NCI-H748 (cell line): ENCODE data around the gene ITIH3.

Experiments used
- DNase-seq: peaks from one replicate; lab custom pipeline; 2025; ENCODE audit not compliant: unreplicated experiment; lab: John Stamatoyannopoulos, UW

Gene ITIH3

GRCh38 chr3:52793702-52794611 lies 639 bp upstream of the ITIH3 start:
- DNase-seq, result no peak

GRCh38 chr3:52795298-52795900 lies 803 bp downstream of the ITIH3 start:
- no peak for DNase-seq

GRCh38 chr3:52796411-52796810 lies 1.8 kb downstream of the ITIH3 start:
- no peak for DNase-seq

DNA sequence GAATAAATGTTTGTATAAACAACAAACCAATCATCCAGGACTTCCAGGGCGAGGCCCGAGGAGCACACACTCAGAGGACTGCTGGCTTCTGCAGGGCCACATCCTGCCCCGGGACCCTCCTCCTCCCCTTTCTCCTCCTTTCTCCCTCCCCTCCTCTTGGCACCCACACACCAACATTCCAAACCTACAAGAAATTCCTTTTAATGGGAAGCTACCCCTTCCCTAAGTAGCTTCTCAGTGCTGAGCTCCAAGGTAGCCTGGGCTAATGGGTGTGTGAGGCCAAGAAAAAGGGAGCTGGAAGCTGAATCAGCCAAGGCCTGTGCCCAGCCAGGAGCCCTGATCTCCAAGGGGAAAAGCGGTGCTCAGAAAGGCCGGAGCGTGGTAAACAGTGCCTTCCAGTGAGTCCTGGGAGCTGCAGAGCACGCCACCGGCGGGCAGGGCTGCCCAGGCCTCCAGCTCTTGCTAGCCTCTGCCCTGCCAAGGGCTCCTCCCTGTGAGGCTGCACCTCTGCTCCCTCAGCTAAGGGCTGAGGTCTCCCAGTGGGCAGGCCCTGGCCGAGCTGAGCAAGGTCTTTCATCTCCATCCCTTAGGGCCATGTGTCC lies 3.9 kb downstream of the ITIH3 start:
- DNase-seq, result no peak

GRCh38 chr3:52798978-52799476 lies 4.4 kb downstream of the ITIH3 start:
- peak; percentile 12 for DNase-seq

GRCh38 chr3:52800079-52800478 lies 5.5 kb downstream of the ITIH3 start:
- no peak for DNase-seq

GRCh38 chr3:52801839-52802238 lies 7.2 kb downstream of the ITIH3 start:
- no peak for DNase-seq

- DNase-seq, result no peak
These were observed 10.9 kb downstream of the ITIH3 start for GRCh38 chr3:52805270-52806039.

DNA sequence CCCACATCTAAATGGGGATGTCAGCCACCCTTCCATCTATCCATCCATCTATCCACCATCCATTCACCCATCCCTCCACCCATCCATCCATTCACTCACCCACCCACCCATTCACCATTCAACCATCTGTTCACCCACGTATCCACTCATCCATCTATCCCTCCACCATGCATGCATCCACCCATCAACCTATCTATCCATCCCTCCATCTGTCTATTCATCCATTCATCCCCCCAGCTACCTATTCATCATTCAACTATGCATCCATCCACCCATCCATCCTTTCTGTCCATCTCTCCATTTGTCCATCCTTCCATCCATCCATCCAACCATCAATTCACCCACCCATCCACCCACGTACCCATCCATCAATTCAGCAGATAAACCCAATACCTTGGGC lies 14.6 kb downstream of the ITIH3 start:
- DNase-seq, result no peak

DNA sequence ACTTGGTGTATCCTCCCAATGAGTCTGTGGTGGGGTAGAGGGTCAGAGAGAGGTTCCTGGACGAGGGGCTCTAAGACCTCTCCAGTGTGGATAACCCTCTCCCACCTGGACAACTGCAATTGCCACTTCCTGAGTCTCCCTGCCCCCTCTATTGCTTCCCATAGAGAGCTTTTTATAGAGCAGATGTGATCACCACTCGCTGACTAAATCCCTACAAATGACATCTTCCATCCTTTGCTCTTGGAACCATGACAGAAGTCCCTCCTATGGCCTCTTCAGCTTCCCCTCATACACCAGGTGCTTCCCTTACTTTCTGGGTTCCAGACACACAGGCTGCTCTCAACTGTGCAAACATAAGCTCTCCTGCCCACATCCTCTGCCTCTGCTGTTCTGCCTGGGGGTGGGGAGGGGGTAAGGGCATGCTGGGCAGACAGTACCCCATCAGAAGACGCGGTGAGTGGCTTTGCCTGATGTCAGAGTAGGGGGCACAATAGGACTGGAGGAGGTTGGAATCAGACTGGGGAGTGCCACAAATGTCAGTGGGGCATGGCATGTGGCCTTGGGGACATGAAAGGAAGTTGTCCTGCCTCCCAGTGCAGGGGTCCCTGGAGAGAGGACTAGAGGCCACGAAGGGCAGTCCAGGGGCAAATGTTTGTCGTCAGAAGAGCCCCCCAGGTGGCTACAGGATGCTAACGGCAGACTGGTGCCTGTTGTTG lies 15.2 kb downstream of the ITIH3 start:
- DNase-seq, result no peak

DNA sequence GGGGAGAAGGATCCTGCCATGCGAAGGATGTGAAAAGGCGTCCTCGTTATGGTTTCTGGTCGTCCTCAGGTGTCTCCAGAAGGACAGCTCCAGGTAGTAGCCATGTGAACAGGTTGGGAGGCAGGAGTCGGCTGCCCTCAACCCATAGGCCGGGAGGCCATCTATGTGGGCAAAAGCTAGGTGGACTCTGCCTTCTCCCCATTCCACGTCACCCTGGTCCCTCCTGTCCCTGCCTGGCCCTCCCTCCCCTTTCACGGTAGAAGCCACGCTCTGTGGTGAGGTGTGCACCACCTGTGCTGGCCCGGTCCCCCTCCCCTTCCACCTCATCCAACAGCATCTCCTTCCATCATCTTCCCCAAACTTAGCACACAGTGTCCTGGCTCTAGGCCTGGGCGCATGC lies 16.3 kb downstream of the ITIH3 start:
- no peak for DNase-seq

- DNase-seq, result no peak
These were observed 16.9 kb downstream of the ITIH3 start for GRCh38 chr3:52811452-52812011.

- no peak for DNase-seq
These were observed 19.2 kb downstream of the ITIH3 start for GRCh38 chr3:52813810-52814209.

- no peak for DNase-seq
These were observed 21.6 kb downstream of the ITIH3 start for GRCh38 chr3:52816199-52816598.

GRCh38 chr3:52816654-52817053 lies 22.1 kb downstream of the ITIH3 start:
- no peak for DNase-seq

- DNase-seq, result no peak
These were observed 22.6 kb downstream of the ITIH3 start for GRCh38 chr3:52817221-52817620.

GRCh38 chr3:52817860-52818259 lies 23.3 kb downstream of the ITIH3 start:
- no peak for DNase-seq

DNA sequence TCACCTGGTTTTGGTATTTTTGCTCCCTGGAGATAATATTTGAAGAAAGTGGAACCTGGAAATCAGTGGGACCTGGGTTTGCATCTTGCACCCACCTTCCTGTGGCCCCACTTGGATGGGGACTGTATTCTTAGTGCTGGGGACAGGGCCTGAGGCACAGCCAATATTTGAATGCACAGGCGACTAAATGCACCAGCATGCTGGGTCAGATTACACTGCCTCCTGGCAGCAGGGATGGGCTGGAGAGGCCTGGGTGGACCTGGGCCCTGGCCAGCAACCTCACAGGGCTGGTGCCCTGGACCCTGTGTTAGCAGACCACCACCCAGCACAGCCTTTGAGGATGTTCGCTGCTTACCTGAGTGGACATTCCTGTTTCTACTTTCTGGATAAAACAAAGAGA lies 25.3 kb downstream of the ITIH3 start:
- DNase-seq, result no peak

DNA sequence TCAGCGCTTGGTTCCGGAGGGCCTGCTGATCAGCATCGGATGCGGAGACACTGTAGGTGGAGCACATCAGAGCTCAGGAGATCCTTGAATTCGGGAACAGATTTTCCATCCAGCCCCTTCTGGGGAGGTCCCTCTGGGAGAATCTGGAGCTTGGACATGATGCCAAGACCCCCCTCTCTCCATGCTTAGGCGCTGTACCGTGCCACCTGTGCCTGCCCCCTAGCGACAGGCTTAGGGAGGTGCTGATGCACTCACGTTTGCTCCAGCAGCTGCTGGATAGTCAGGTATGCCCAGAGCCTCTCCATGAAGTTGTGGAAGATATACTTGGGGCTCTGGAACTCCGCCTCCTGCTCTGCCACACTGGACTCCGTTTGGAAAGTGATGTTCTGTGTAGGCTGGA lies 26.1 kb downstream of the ITIH3 start:
- peak; percentile 19 for DNase-seq

GRCh38 chr3:52822363-52822762 lies 27.8 kb downstream of the ITIH3 start:
- DNase-seq, result no peak
